ENCODE data around the gene CLMN.

CLMN gene

GRCh38 chr14:95340201-95340697, 20.5 kb upstream of the CLMN start:
- DNase-seq = no peak

DNA sequence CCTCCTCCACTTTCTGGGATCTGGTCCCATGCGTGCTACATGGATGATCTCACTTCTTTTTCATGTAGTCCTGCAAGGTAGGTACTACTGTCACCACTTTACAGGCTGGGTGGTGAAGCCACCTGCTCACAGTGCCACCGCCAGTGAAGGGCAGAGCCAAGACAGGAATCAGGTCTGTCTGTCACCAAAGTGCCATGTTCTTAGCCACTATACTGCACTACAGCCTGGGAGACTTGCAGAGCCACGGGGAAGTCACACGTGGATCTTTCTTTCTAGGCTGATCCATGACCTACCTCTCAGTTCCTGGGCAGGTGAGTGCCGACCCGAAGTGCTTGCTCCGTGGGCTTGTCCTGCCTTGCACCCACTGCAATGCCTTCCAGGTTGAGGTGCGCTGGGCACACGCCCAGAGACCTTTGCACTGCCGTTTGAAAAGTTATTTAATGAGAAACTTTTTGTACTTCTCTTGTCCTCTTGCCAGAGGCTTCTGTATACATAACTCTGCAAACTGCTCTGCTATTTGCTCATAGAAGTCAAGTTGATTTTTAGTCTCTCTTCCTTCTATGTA, 19.7 kb upstream of the CLMN start:
- no peak for DNase-seq

GRCh38 chr14:95338436-95338835, 18.7 kb upstream of the CLMN start:
- DNase-seq = no peak

- DNase-seq = no peak
Measured at GRCh38 chr14:95337041-95337595, 17.4 kb upstream of the CLMN start.

DNA sequence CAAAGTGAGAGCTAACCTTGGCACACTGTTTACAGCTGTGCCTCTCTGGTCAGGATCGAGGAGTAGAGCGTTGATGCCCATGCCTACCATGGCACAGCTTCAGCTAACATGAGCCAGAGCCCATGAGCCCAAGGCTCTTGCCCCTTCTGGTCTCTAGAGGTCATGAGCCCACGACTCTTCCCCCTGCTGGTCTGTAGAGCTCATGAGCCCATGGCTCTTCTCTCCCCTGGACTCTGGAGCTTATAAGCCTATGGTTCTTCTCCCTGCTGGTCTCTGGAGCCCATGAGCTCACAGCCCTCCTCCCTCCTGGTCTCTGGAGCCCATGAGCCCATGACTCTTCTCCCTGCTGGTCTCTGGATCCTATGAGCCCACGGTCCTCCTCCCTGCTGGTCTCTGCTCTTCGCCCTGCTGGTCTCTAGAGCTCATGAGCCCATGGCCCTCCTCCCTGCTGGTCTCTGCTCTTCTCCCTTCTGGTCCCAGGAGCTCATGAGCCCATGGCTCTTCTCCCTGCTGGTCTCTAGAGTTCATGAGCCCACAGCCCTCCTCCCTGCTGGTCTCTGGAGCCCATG, 16.6 kb upstream of the CLMN start:
- no peak for DNase-seq

DNA sequence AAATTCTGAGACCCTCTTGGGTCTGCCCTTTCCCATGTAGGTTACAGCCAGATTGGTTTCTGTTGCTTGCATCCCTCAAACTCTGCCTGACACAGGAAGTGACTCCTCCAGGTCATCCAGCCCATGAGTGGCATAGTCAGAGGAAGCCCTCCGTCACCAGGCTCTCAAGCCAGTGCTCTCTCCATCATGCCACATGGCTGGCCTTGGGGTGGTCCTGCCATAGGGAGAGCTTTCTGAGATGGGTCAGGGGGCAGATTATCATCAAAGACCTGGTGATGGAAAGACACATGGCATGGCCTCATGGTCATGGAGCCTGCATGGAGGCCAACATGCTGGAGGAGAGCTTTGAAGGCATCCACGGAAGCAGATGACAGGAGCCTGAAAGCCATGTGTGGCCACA, 15.4 kb upstream of the CLMN start:
- no peak for DNase-seq

DNA sequence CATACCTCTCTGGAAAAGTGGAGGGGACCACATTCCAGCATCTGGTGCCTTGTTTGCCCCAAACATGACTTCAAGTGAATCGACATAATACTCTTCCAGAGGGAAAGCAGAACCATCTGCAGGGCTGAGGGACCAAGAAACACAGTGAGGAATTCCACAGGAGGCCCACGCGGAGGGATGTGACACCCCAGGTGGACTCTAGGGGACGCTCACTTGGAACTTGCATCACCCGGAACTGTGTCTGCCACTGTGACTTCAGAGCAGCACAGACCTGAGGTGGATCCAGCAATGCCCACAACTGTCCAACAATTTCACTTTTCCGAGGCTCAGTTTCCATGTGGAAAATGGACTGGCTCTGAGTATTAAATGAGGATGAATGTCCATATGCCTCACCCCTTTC, 14.3 kb upstream of the CLMN start:
- DNase-seq = no peak

- no peak for DNase-seq
Measured at GRCh38 chr14:95332641-95333040, 12.9 kb upstream of the CLMN start.

DNA sequence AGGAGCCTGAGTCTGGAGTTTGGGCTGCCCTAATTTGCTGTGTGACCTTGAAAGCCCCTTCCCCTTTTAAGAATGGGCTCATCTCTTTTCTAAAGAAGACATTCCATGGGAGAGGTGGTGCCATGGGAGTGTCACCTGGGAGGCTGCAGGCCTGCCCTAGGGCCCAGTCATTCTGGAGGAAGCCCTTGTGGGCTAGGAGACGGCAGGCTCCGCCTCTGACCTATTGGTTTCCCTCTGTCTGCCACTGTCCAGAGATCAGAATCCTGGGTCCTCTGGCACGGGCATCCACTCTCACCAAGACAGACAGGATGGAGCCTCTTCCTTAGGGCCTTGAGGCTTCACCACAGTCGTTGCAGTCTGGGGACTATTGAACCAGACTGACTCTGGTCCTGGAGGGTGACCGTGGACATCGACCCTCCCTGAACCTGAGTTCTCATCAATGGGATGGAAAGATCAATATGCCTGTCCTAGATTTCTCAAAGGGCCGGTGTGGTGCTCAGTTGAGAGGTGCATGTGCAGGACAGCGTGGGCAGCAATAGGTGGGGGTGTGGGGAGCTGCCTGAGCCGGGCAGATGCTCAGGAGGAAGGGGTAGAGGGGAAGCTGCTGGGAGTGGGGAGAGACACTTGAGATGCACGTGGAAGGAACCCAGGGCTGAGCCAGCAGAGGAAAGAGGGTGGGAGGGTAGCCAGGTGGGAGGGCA, 12.2 kb upstream of the CLMN start:
- no peak for DNase-seq

GRCh38 chr14:95330591-95331370, 11.1 kb upstream of the CLMN start:
- no peak for DNase-seq

GRCh38 chr14:95329941-95330340, 10.2 kb upstream of the CLMN start:
- no peak for DNase-seq

DNA sequence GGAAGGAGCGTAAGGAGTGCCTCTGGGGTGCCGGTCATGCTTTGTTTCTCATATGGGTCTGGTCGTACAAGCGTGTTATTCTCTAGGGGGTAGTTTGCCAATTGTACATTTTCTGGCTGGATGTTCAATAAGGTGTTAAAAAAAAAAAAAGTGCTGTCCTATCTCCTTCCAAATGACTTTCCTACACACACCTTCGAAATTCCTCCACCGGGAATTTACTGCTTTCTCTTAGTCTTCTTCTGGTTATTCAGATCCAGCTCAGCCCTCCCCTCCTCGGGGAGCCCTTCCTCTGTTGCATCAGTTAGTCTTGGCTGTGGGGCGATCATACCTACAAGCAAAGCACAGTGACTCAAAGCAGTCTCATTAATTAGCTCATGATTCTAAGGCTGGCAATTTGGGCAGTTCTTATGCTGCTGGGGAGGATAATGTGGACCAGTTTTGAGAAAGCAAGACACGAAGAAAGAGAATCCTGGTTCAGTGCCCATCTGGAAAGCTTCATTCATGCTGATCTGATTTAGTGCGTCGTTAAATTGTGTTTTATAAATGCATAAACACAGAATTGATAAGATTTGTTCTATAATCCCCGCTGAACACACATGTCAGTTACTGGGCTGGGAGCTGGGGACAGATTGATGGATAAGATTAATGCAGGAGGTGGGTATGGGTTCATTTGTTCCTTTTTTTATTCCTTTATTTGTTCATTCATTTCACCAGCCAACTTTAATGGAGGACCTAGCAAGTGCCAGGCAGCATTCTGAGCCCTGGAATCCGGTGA, 9.2 kb upstream of the CLMN start:
- no peak for DNase-seq

- DNase-seq = no peak
Measured at GRCh38 chr14:95327558-95328374, 8.1 kb upstream of the CLMN start.

GRCh38 chr14:95326987-95327386, 7.3 kb upstream of the CLMN start:
- DNase-seq = no peak

DNA sequence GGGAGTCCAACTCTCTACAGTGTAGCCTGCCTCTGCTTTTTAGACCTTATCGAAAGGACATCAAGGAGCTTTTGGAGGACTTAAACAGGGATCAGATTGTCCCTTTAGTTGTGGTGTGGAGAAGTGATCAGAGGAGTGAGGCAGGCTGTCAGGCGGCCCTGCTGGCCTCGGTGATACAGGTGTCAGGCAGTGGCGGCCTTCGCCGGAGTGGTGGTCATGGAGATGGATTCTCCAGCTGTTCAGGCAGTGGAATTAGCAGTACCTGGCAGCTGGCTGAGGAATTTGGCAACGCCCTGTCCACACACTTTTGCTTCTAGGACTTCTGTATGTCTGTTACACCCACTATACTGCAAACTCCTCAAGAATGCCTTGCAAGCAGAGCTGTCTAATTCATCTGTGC, 4.2 kb upstream of the CLMN start:
- no peak for DNase-seq

- DNase-seq = no peak
Measured at GRCh38 chr14:95323361-95323760, 3.7 kb upstream of the CLMN start.

DNA sequence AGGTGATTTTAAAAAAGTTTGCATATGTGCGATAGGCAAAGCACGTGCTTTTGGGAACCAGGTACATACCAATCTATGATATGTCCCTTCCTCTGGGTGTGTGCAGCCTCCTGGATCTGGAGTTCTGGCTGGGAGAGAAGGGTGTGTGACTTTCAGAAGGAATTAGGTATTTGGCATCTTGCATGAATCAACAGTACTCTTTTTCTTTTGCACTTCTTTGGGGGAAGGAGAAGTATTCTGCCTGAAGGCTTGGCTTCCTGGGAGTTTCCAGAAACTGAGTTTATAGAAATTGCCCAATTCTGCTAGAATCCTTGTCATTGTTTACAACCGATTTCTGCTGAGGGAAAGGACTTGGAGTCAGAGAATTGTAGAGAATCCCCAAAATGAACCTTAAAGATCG, 2.9 kb upstream of the CLMN start:
- DNase-seq = no peak

DNA sequence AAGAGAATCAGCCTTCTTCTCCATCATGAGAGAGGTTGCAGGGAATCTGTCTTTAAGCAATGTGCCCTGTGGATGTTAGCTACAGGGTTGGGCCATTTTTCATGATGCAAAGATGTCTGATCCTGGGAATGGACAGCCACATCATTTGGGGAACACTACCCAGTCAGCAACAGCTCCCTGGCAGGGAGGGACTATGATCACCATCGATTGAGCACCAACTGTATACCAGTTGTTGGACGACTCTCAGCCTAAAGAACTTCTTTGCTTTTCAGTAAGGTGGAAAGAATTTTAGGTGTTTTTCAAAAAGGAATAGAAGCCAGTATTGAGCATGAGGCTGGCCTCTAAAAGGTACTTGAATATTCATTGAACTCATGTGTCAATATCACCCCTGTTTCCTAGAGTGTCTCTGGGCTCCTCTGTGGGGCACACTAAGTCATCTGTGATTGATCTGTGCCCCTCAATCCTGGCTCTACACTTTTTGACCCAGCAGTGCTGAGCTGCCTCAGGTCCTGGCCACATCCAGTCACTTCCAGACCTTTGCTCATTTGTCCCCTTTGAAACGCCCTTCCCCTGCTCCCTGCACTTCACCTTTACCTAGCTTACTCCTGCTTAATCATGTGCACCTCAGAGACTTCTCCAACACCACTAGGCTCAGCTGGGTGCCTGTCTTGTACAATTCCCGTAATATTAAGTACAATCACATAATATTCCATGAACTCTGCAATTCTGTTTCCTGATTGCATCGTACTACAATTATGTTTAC, 2.2 kb upstream of the CLMN start:
- DNase-seq = no peak

- DNase-seq = no peak
Measured at GRCh38 chr14:95320955-95321600, 1.4 kb upstream of the CLMN start.
